Subcutaneous abdominal adipose tissue (tissue), 5 donors: ENCODE data around the gene DYRK1A.
"Not testable (repeated sequence)": the region's sequence is repeated elsewhere in the genome, so short reads cannot be mapped to it uniquely, and the experiment has no call there.

Source experiments
- H3K27ac ChIP-seq: one replicate; pipeline ENCODE4 v1.7.0; 2013; ENCODE audit warnings: low read depth, mild to moderate bottlenecking, inconsistent platforms, low read length, moderate library complexity
- H3K27me3 ChIP-seq, 5 donors: one replicate each; pipeline ENCODE4 v1.7.0; 2013; ENCODE audit warnings: low read length in 5 of 5, inconsistent platforms in 1 of 5; ENCODE audit not compliant: control insufficient read depth in 5 of 5, insufficient read depth in 4 of 5
- H3K36me3 ChIP-seq, 5 donors: one replicate each; pipeline ENCODE4 v1.7.0; 2013; ENCODE audit warnings: low read length in 5 of 5; ENCODE audit not compliant: control insufficient read depth in 5 of 5, insufficient read depth in 5 of 5
- H3K4me1 ChIP-seq, 5 donors: one replicate each; pipeline ENCODE4 v1.7.0; 2013; ENCODE audit warnings: low read length in 5 of 5, mild to moderate bottlenecking in 3 of 5, moderate library complexity in 1 of 5; ENCODE audit not compliant: control insufficient read depth in 5 of 5, insufficient read depth in 5 of 5
- H3K4me3 ChIP-seq, 5 donors: one replicate each; pipeline ENCODE4 v1.7.0; 2013; ENCODE audit warnings: low read length in 5 of 5, low read depth in 1 of 5
- H3K9ac ChIP-seq, 5 donors: one replicate each; pipeline ENCODE4 v1.7.0; 2013; ENCODE audit warnings: low read length in 5 of 5, mild to moderate bottlenecking in 4 of 5, moderate library complexity in 3 of 5
- H3K9me3 ChIP-seq, 5 donors: one replicate each; pipeline ENCODE4 v1.7.0; 2013; ENCODE audit warnings: low read length in 5 of 5; ENCODE audit not compliant: control insufficient read depth in 5 of 5
- donor health status: healthy.
- donor health status: healthy.
- donor health status: healthy.
- donor health status: healthy.
- donor health status: healthy.

The DYRK1A gene

DNA sequence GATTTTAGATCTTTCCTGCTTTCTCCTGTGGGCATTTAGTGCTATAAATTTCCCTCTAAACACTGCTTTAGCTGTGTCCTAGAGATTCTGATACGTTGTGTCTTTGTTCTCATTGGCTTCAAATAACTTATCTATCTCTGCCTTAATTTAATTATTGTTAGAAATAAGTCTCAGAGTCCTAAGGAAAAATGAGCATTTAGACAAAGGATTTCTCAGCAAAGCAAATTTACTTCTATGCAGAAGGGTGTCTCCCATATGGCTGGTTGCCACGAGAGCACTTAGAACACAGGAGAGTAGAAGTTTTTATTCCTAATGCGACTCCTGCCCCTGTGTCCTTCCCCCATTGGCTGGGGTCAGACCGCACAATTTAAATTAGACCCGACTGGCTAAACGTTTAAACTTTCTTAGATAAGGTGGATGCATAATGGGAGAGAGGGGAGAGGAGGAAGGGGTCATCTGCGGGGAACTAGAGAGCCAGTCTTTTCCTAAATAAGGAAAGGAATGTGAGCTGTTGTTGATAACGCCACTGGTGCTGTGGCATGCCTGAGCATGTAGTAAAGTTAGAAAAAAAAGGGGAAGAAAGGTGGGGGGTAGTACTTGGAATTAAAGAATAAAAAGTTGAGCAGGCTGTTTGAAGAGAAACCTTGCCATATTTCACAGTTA is 170.2 kb downstream of the DYRK1A start:
- Histone ChIP-seq H3K36me3 (no peaks in the 10 kb centered on the region), H3K27ac (no peak overlapping the region), H3K4me3 (no peak overlapping the region), H3K9me3 (peaks cover 0 to 23% (median 17%) of the 10 kb centered on the region in 5 donors), H3K4me1 (peaks cover 0 to 1% (median under 1%) of the 10 kb centered on the region in 5 donors), H3K27me3 (peaks cover 0 to 12% (median 10%) of the 10 kb centered on the region in 5 donors), H3K9ac (no peak overlapping the region)

DNA sequence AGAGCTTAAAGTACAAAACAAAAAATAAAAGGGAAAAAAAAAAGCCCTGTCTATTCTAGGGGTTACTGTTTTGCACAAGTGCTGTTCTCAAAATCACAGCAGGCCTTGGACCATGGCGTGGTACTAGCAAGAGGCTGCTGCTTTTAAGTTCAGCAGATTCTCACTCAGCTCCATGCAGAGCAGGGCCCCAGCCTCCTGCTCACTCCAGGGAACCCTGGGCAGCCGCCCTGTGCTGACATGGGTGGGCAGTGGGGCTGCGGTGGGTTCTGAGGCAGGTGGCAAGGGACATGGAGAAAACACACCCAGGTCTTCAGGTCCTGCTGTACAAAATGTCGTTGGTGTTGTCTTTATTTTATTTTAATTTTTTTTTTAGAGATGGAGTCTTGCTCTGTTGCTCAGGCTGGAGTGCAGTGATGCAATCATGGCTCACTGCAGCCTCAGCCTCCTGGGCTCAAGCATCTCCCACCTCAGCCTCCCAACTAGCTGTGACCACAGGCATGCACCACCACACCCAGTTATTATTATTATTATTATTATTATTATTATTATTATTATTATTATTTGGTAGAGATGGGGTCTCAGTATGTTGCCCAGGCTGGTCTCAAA is 170.9 kb downstream of the DYRK1A start:
- no peak overlapping the region for H3K27ac ChIP-seq
- no peak overlapping the region for H3K9ac ChIP-seq
- H3K9me3 ChIP-seq, result peaks cover 0 to 28% (median 21%) of the 10 kb centered on the region in 5 donors
- H3K27me3 ChIP-seq, result peaks cover 0 to 12% (median 10%) of the 10 kb centered on the region in 5 donors
- no peak overlapping the region for H3K4me3 ChIP-seq
- H3K36me3 ChIP-seq, result no peaks in the 10 kb centered on the region
- no peaks in the 10 kb centered on the region for H3K4me1 ChIP-seq

DNA sequence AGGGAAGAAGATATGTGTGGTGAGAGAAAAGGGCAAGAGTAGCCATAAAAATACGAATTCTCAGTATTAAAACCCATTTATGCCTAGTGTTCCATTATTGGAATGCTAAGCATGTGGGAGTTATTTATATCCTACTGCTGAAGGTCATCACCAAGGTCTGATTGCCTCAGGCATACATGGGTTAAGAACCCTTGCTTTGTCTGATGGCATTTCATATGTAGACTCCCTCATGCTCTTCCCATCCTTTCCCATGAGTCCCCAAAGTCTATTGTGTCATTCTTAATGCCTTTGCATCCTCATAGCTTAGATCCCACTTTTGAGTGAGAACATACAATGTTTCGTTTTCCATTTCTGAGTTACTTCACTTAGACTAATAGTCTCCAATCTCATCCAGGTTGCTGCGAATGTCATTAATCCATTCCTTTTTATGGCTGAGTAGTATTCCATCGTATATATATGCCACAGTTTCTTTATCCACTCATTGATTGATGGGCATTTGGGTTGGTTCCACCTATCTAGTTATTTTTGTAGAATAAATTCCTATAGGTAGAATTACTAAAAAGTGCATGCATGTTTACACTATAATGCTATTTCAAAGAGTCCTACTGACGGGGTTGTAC is 172.5 kb downstream of the DYRK1A start:
- H3K9me3 ChIP-seq, result peaks cover 0 to 30% (median 22%) of the 10 kb centered on the region in 5 donors
- H3K4me1 ChIP-seq, result no peaks in the 10 kb centered on the region
- no peak overlapping the region for H3K4me3 ChIP-seq
- no peak overlapping the region for H3K27ac ChIP-seq
- no peaks in the 10 kb centered on the region for H3K36me3 ChIP-seq
- no peak overlapping the region for H3K9ac ChIP-seq
- H3K27me3 ChIP-seq, result peaks cover 0 to 5% (median 2%) of the 10 kb centered on the region in 5 donors

- H3K27ac ChIP-seq, H3K36me3 ChIP-seq, H3K4me1 ChIP-seq, H3K27me3 ChIP-seq, H3K4me3 ChIP-seq, H3K9ac ChIP-seq: not testable (repeated sequence)
- H3K9me3 ChIP-seq, result peaks cover 0 to 17% (median 9%) of the 10 kb centered on the region in 5 donors
Measured at GRCh38 chr21:37541128-37541527, 174.6 kb downstream of the DYRK1A start.

GRCh38 chr21:37542512-37542911 is 175.9 kb downstream of the DYRK1A start:
- Histone ChIP-seq H3K27me3 (peaks cover 0 to 14% (median 12%) of the 10 kb centered on the region in 5 donors), H3K4me3 (no peak overlapping the region), H3K4me1 (peaks cover 3 to 11% (median 9%) of the 10 kb centered on the region in 5 donors), H3K9me3 (peaks cover 0 to 10% (median 0%) of the 10 kb centered on the region in 5 donors), H3K27ac (no peak overlapping the region), H3K36me3 (no peaks in the 10 kb centered on the region), H3K9ac (no peak overlapping the region)

GRCh38 chr21:37546299-37546908 is 179.8 kb downstream of the DYRK1A start:
- no peaks in the 10 kb centered on the region for H3K36me3 ChIP-seq
- H3K4me3 ChIP-seq, result no peak overlapping the region
- H3K9me3 ChIP-seq, result peaks cover 0 to 10% (median 0%) of the 10 kb centered on the region in 5 donors
- no peak overlapping the region for H3K9ac ChIP-seq
- peaks cover 3 to 17% (median 9%) of the 10 kb centered on the region in 5 donors for H3K4me1 ChIP-seq
- no peak overlapping the region for H3K27ac ChIP-seq
- H3K27me3 ChIP-seq, result peaks cover 0 to 19% (median 14%) of the 10 kb centered on the region in 5 donors

DNA sequence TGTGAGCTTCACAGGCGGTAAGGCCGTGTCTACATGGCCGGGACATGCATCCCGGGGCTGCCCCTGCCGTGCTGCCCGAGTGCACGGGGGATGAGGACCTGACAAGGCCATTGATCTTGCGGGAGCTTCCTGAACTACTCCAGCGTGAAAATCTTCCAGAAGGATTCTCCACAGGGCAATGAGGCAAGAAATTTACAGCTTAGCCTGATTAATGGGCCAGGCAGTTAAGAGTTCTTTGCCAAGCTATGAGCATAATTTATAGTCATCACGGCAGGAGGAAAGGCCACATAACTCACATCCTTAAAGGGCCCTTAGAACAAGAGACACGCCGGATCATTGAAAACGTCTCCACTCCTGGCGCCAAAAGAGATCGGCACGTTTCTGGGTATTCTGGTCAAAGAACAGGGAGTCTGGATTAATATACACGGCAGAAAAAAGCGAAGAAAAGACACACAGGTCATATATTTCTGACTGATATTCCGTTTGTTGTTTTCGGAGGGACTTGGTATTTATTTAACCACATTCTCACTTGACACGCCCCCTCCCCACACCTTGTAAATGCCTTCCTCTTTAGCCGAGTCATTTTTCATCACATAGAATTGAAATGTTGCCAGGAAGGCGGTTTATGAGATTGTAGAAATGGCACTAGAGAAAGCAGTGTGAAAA is 180.5 kb downstream of the DYRK1A start:
- no peak overlapping the region for H3K27ac ChIP-seq
- no peak overlapping the region for H3K9ac ChIP-seq
- H3K4me1 ChIP-seq, result peaks cover 3 to 17% (median 9%) of the 10 kb centered on the region in 5 donors

GRCh38 chr21:37547615-37548200 is 181.1 kb downstream of the DYRK1A start:
- Histone ChIP-seq H3K36me3 (no peaks in the 10 kb centered on the region), H3K9me3 (peaks cover 0 to 2% (median 0%) of the 10 kb centered on the region in 5 donors), H3K4me3 (no peak overlapping the region), H3K9ac (no peak overlapping the region), H3K4me1 (peaks cover 3 to 17% (median 9%) of the 10 kb centered on the region in 5 donors), H3K27ac (no peak overlapping the region), H3K27me3 (peaks cover 5 to 24% (median 14%) of the 10 kb centered on the region in 5 donors)

More for the DNA sequence above, 180.5 kb downstream of the DYRK1A start:
- H3K36me3 ChIP-seq, result no peaks in the 10 kb centered on the region
- peaks cover 0 to 8% (median 0%) of the 10 kb centered on the region in 5 donors for H3K9me3 ChIP-seq
- no peak overlapping the region for H3K4me3 ChIP-seq
- peaks cover 5 to 20% (median 14%) of the 10 kb centered on the region in 5 donors for H3K27me3 ChIP-seq

- no peak overlapping the region for H3K27ac ChIP-seq
- peaks cover 5 to 28% (median 14%) of the 10 kb centered on the region in 5 donors for H3K27me3 ChIP-seq
- no peak overlapping the region for H3K9ac ChIP-seq
- H3K36me3 ChIP-seq, result no peaks in the 10 kb centered on the region
- no peaks in the 10 kb centered on the region for H3K9me3 ChIP-seq
- peaks cover 3 to 17% (median 9%) of the 10 kb centered on the region in 5 donors for H3K4me1 ChIP-seq
- no peak overlapping the region for H3K4me3 ChIP-seq
Measured at GRCh38 chr21:37548521-37548981, 182.0 kb downstream of the DYRK1A start.
